CD4-positive, alpha-beta T cell treated with Interleukin-6 for 4 hours (primary cell): ENCODE measurements around the gene PEA15.
A peak's percentile ranks its signal among the peaks of the same experiment; 100 is the strongest.

Experiments used
- DNase-seq: peaks from one replicate; pipeline ENCODE4 v3.0.0-alpha.2; 2020; ENCODE audit warnings: mixed read lengths

PEA15 gene

GRCh38 chr1:160205242-160206035, at the start of gene PEA15:
Gene PEA15 (plus strand): TSS chr1:160205384. CDS start chr1:160211545, 6,161 bp downstream.
- peak; percentile 84 for DNase-seq

- no peak for DNase-seq
Measured at GRCh38 chr1:160156361-160156760, 48.8 kb upstream of the PEA15 start.

- no peak for DNase-seq
Measured at GRCh38 chr1:160157174-160157573, 48.0 kb upstream of the PEA15 start.

GRCh38 chr1:160158031-160158430, 47.2 kb upstream of the PEA15 start:
- DNase-seq, result no peak

- DNase-seq, result no peak
Measured at GRCh38 chr1:160158534-160158933, 46.6 kb upstream of the PEA15 start.

GRCh38 chr1:160159846-160160245, 45.3 kb upstream of the PEA15 start:
- no peak for DNase-seq

- no peak for DNase-seq
Measured at GRCh38 chr1:160161965-160162705, 43.0 kb upstream of the PEA15 start.

GRCh38 chr1:160162931-160163330, 42.3 kb upstream of the PEA15 start:
- DNase-seq, result no peak

GRCh38 chr1:160163615-160164014, 41.6 kb upstream of the PEA15 start:
- no peak for DNase-seq

- DNase-seq, result no peak
Measured at GRCh38 chr1:160164121-160164520, 41.1 kb upstream of the PEA15 start.

GRCh38 chr1:160166166-160166868, 38.9 kb upstream of the PEA15 start:
- DNase-seq, result no peak

- DNase-seq, result no peak
Measured at GRCh38 chr1:160167056-160167455, 38.1 kb upstream of the PEA15 start.

- no peak for DNase-seq
Measured at GRCh38 chr1:160167580-160167979, 37.6 kb upstream of the PEA15 start.

- DNase-seq, result no peak
Measured at GRCh38 chr1:160168016-160168415, 37.2 kb upstream of the PEA15 start.

- no peak for DNase-seq
Measured at GRCh38 chr1:160168609-160169369, 36.4 kb upstream of the PEA15 start.

- DNase-seq, result no peak
Measured at GRCh38 chr1:160169553-160170399, 35.4 kb upstream of the PEA15 start.

GRCh38 chr1:160171354-160171753, 33.8 kb upstream of the PEA15 start:
- no peak for DNase-seq

GRCh38 chr1:160171980-160172379, 33.2 kb upstream of the PEA15 start:
- no peak for DNase-seq

GRCh38 chr1:160177231-160177630, 28.0 kb upstream of the PEA15 start:
- DNase-seq, result no peak

- no peak for DNase-seq
Measured at GRCh38 chr1:160177667-160178066, 27.5 kb upstream of the PEA15 start.

GRCh38 chr1:160178731-160179130, 26.5 kb upstream of the PEA15 start:
- DNase-seq, result no peak

- DNase-seq, result no peak
Measured at GRCh38 chr1:160179336-160179735, 25.8 kb upstream of the PEA15 start.
